ENCODE results near the gene NAA40.
A peak's percentile ranks its signal among the peaks of the same experiment; 100 is the strongest.

NAA40 gene

GRCh38 chr11:63986156-63986931 lies 47.5 kb downstream of the NAA40 start, which contains the start of gene OTUB1 (continued):
- TF ChIP-seq ZNF600 (tag by site-specific recombination; IDR thresholded peaks at IDR 0.05): peak; percentile 98
- TF ChIP-seq ZNF548 (tag by site-specific recombination; IDR thresholded peaks at IDR 0.05): no peak
- no peak for TF ChIP-seq ZNF169 (tag by site-specific recombination; IDR thresholded peaks at IDR 0.05)
- TF ChIP-seq SP2 (tag by site-specific recombination; IDR thresholded peaks at IDR 0.05): peak; percentile 80
- no peak for TF ChIP-seq ZNF473 (tag by site-specific recombination; IDR thresholded peaks at IDR 0.05)
- TF ChIP-seq, protein P1, sequence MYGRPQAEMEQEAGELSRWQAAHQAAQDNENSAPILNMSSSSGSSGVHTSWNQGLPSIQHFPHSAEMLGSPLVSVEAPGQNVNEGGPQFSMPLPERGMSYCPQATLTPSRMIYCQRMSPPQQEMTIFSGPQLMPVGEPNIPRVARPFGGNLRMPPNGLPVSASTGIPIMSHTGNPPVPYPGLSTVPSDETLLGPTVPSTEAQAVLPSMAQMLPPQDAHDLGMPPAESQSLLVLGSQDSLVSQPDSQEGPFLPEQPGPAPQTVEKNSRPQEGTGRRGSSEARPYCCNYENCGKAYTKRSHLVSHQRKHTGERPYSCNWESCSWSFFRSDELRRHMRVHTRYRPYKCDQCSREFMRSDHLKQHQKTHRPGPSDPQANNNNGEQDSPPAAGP (tag by site-specific recombination; IDR thresholded peaks at IDR 0.05): no peak; the same call in none of the 2 replicates
- 0 out of 2 replicates have a peak, but pooled peaks have one; percentile 17 for TF ChIP-seq WT1 (tag by site-specific recombination; IDR thresholded peaks at IDR 0.05)
- peak; percentile 94 for TF ChIP-seq IKZF3 (tag by site-specific recombination; IDR thresholded peaks at IDR 0.05)
- no peak for TF ChIP-seq ZNF19 (tag by site-specific recombination; IDR thresholded peaks at IDR 0.05; ENCODE audit: low read depth)
- TF ChIP-seq ZNF513 (tag by site-specific recombination; IDR thresholded peaks at IDR 0.05): no peak
- TF ChIP-seq HIC1 (tag by site-specific recombination; IDR thresholded peaks at IDR 0.05): peak; percentile 61; the same call in 1 of the 2 replicates
- TF ChIP-seq ZNF830 (tag by site-specific recombination; IDR thresholded peaks at IDR 0.05; ENCODE audit: low read depth): no peak
- TF ChIP-seq HOXA7 (CRISPR knock-in tag; IDR thresholded peaks at IDR 0.05; ENCODE audit: borderline replicate concordance): no peak
- TF ChIP-seq ZNF555 (tag by site-specific recombination; conservative IDR thresholded peaks at IDR 0.05): no peak
- no peak for TF ChIP-seq MZF1 (tag by site-specific recombination; IDR thresholded peaks at IDR 0.05; ENCODE audit: borderline replicate concordance)
- 0 out of 2 replicates have a peak, but pooled peaks have one; percentile 5 for TF ChIP-seq ZFHX2 (tag by site-specific recombination; conservative IDR thresholded peaks at IDR 0.05)
- no peak for TF ChIP-seq ZNF488 (tag by site-specific recombination; IDR thresholded peaks at IDR 0.05)
- no peak for TF ChIP-seq ZNF292 (tag by site-specific recombination; IDR thresholded peaks at IDR 0.05; ENCODE audit: borderline replicate concordance, low read depth)
- TF ChIP-seq ZNF843 (tag by site-specific recombination; IDR thresholded peaks at IDR 0.05): peak; percentile 52; the same call in 1 of the 2 replicates
- no peak for TF ChIP-seq ZNF404 (tag by site-specific recombination; IDR thresholded peaks at IDR 0.05)
- TF ChIP-seq ZNF514 (tag by site-specific recombination; IDR thresholded peaks at IDR 0.05): no peak
- TF ChIP-seq, protein P2, sequence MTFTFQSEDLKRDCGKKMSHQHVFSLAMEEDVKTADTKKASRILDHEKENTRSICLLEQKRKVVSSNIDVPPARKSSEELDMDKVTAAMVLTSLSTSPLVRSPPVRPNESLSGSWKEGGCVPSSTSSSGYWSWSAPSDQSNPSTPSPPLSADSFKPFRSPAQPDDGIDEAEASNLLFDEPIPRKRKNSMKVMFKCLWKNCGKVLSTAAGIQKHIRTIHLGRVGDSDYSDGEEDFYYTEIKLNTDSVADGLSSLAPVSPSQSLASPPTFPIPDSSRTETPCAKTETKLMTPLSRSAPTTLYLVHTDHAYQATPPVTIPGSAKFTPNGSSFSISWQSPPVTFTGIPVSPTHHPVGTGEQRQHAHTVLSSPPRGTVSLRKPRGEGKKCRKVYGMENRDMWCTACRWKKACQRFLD (tag by site-specific recombination; IDR thresholded peaks at IDR 0.05): no peak
- TF ChIP-seq ZBTB11 (tag by site-specific recombination; conservative IDR thresholded peaks at IDR 0.05; ENCODE audit: low read depth): peak; percentile 88
- no peak for TF ChIP-seq ZBTB1 (tag by site-specific recombination; IDR thresholded peaks at IDR 0.05)
- no peak for TF ChIP-seq ZNF184 (tag by site-specific recombination; IDR thresholded peaks at IDR 0.05)
- peak; percentile 90 for TF ChIP-seq KLF8 (tag by site-specific recombination; IDR thresholded peaks at IDR 0.05)
- TF ChIP-seq, protein P3, sequence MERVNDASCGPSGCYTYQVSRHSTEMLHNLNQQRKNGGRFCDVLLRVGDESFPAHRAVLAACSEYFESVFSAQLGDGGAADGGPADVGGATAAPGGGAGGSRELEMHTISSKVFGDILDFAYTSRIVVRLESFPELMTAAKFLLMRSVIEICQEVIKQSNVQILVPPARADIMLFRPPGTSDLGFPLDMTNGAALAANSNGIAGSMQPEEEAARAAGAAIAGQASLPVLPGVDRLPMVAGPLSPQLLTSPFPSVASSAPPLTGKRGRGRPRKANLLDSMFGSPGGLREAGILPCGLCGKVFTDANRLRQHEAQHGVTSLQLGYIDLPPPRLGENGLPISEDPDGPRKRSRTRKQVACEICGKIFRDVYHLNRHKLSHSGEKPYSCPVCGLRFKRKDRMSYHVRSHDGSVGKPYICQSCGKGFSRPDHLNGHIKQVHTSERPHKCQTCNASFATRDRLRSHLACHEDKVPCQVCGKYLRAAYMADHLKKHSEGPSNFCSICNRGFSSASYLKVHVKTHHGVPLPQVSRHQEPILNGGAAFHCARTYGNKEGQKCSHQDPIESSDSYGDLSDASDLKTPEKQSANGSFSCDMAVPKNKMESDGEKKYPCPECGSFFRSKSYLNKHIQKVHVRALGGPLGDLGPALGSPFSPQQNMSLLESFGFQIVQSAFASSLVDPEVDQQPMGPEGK (tag by site-specific recombination; IDR thresholded peaks at IDR 0.05): peak; percentile 60
- TF ChIP-seq KLF1 (tag by site-specific recombination; IDR thresholded peaks at IDR 0.05): peak; percentile 57

All from HEK293 (cell line).